B cell (primary cell): Measurements from ENCODE around the gene ING5.

Experiments
- CTCF ChIP-seq: fragments of 200-600 bp; IDR thresholded peaks from one replicate; pipeline ENCODE4 v1.8.0; 2022; ENCODE audit warnings: antibody characterized with exemption, mild to moderate bottlenecking
- EZH2 ChIP-seq: IDR thresholded peaks from 2 replicates; pipeline ENCODE4 v1.6.1; 2012; ENCODE audit warnings: borderline replicate concordance, low read depth, mild to moderate bottlenecking, moderate library complexity, low read length; ENCODE audit not compliant: insufficient read depth, poor library complexity, severe bottlenecking

DNA sequence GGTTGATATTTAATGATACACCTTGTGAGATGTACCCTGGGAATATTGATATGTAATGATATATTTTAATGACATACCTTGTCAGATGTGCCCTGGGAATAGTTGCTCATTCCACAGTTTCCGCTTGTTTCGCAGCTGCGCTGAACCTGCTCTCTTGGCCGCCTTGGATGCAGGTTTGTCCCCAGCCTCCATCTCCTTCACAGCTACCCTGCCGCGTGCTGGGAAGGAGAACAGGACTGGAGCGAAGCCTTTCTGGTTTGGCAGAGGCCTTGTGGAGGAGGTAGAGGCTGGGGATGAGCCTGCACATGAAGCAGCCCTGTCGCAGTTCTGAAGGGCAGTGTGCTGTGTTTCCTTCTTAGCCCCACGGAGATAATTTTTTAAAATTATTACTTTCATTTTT lies 49.7 kb upstream of the ING5 start:
- TF ChIP-seq CTCF (no peak), EZH2 (no peak)
